Glomerular visceral epithelial cell (primary cell): ENCODE measurements around the gene NPDC1.
"Not testable (repeated sequence)": the region's sequence is repeated elsewhere in the genome, so short reads cannot be mapped to it uniquely, and the experiment has no call there.

Experiments used
- DNase-seq: peaks from one replicate; pipeline ENCODE4 v3.0.0-alpha.2; 2016; ENCODE audit errors: extremely low spot score

The NPDC1 gene

GRCh38 chr9:137011907-137012675, 33.9 kb downstream of the NPDC1 start:
- no peak for DNase-seq

- no peak for DNase-seq
These were observed 34.8 kb downstream of the NPDC1 start for GRCh38 chr9:137011156-137011555.

- no peak for DNase-seq
These were observed 35.8 kb downstream of the NPDC1 start for GRCh38 chr9:137009938-137010732.

GRCh38 chr9:137009217-137009616, 36.8 kb downstream of the NPDC1 start:
- DNase-seq, result no peak

GRCh38 chr9:137008312-137008711, 37.7 kb downstream of the NPDC1 start:
- DNase-seq, result no peak

GRCh38 chr9:137007816-137008270, 38.1 kb downstream of the NPDC1 start:
- DNase-seq, result peak; percentile 19

- DNase-seq, result no peak
These were observed 38.7 kb downstream of the NPDC1 start for GRCh38 chr9:137007108-137007815.

GRCh38 chr9:137006116-137007003, 39.6 kb downstream of the NPDC1 start:
- DNase-seq, result no peak

- not testable (repeated sequence) for DNase-seq
These were observed 41.7 kb downstream of the NPDC1 start for GRCh38 chr9:137004285-137004684.

- DNase-seq, result no peak
These were observed 43.3 kb downstream of the NPDC1 start for GRCh38 chr9:137002646-137003041.

GRCh38 chr9:137001857-137002645, 43.9 kb downstream of the NPDC1 start:
- no peak for DNase-seq

GRCh38 chr9:137000177-137000930, 45.6 kb downstream of the NPDC1 start:
- no peak for DNase-seq

GRCh38 chr9:136997830-136998234, 48.1 kb downstream of the NPDC1 start:
- peak; percentile 52 for DNase-seq

- DNase-seq, result no peak
These were observed 48.6 kb downstream of the NPDC1 start for GRCh38 chr9:136997371-136997770.

- no peak for DNase-seq
These were observed 49.4 kb downstream of the NPDC1 start, which contains the start of gene CLIC3 for GRCh38 chr9:136996361-136997292. Gene CLIC3 (minus strand): TSS chr9:136996568. CDS start chr9:136996543, 25 bp downstream.

- no peak for DNase-seq
These were observed 50.1 kb downstream of the NPDC1 start for GRCh38 chr9:136995772-136996311.

GRCh38 chr9:136995362-136995761, 50.6 kb downstream of the NPDC1 start:
- no peak for DNase-seq

- no peak for DNase-seq
These were observed 51.1 kb downstream of the NPDC1 start for GRCh38 chr9:136994888-136995230.
